Stimulated activated CD8-positive, alpha-beta memory T cell treated with anti-CD3 and anti-CD28 coated beads, Interleukin-7, amount 100 ng/mL, for 4 hours (primary cell): ENCODE data around the gene EHMT2.
A peak's percentile ranks its signal among the peaks of the same experiment; 100 is the strongest.
"Not testable (repeated sequence)": the region's sequence is repeated elsewhere in the genome, so short reads cannot be mapped to it uniquely, and the experiment has no call there.

Experiments used
- DNase-seq, 2 donors: peaks; one replicate each; pipeline ENCODE4 v3.0.0-alpha.2; 2020; ENCODE audit warnings: low read depth in 2 of 2

EHMT2 gene

GRCh38 chr6:31915351-31915750, 17.9 kb upstream of the EHMT2 start:
- DNase-seq, result no peak

GRCh38 chr6:31911826-31912585, 14.5 kb upstream of the EHMT2 start:
- DNase-seq, result no peak

- DNase-seq, result not testable (repeated sequence)
Measured at GRCh38 chr6:31909298-31909697, 11.8 kb upstream of the EHMT2 start.

- DNase-seq, result no peak
Measured at GRCh38 chr6:31908791-31909190, 11.3 kb upstream of the EHMT2 start.

GRCh38 chr6:31908255-31908654, 10.8 kb upstream of the EHMT2 start:
- DNase-seq, result not testable (repeated sequence)

GRCh38 chr6:31907158-31907813, 9.8 kb upstream of the EHMT2 start:
- no peak for DNase-seq

GRCh38 chr6:31906727-31907126, 9.2 kb upstream of the EHMT2 start:
- not testable (repeated sequence) for DNase-seq

- DNase-seq, result no peak
Measured at GRCh38 chr6:31906122-31906521, 8.6 kb upstream of the EHMT2 start.

- no peak for DNase-seq
Measured at GRCh38 chr6:31905041-31905440, 7.5 kb upstream of the EHMT2 start.

GRCh38 chr6:31903957-31904356, 6.5 kb upstream of the EHMT2 start:
- DNase-seq, result no peak

- peak; percentile 65 to 82 for DNase-seq
Measured at GRCh38 chr6:31901953-31902643, 4.6 kb upstream of the EHMT2 start, which contains the start of gene ZBTB12. TSS of gene ZBTB12 (minus strand) at chr6:31902086. CDS start at chr6:31901305, 781 bp downstream.

GRCh38 chr6:31901415-31901952, 4.0 kb upstream of the EHMT2 start:
- peak; percentile 46 to 69 for DNase-seq

GRCh38 chr6:31900917-31901414, 3.5 kb upstream of the EHMT2 start:
- DNase-seq, result no peak

GRCh38 chr6:31899882-31900722, 2.6 kb upstream of the EHMT2 start:
- peak in 1 of 2 donors; percentile 16 for DNase-seq

- DNase-seq, result no peak
Measured at GRCh38 chr6:31899215-31899614, 1.7 kb upstream of the EHMT2 start.

GRCh38 chr6:31898383-31899011, 999 bp upstream of the EHMT2 start:
- DNase-seq, result no peak

- DNase-seq, result peak in 1 of 2 donors; percentile 10
Measured at GRCh38 chr6:31896856-31897611, 464 bp downstream of the EHMT2 start.

- DNase-seq, result no peak
Measured at GRCh38 chr6:31896493-31896855, 1.0 kb downstream of the EHMT2 start.

GRCh38 chr6:31892821-31893220, 4.7 kb downstream of the EHMT2 start:
- DNase-seq, result no peak
